HCT116 (cell line): ENCODE results near the gene RGS6. TPM values are rescaled to one million over a fixed set of nuclear protein-coding genes. Genes with fewer than 3 reads are reported as not detected.

Experiments
- ATAC-seq: fragments of 200-7000 bp; cut with Tn5 transposase; 2 replicates; pipeline ENCODE4 v1.9.1; 2020; ENCODE audit warnings: mild to moderate bottlenecking, moderate library complexity
- BruUV-seq: library from RNA; stranded (reverse); fragments of 400-500 nt; replicated peaks from 2 replicates; lab custom pipeline; 2021; lab: Mats Ljungman, UMichigan
- CTCF ChIA-PET: fragments of 300-600 bp; sonication (Branson Sonifier 250); formaldehyde crosslinking; loops from one replicate; lab custom pipeline; 2021; ENCODE audit warnings: antibody characterized with exemption; lab: Charles Lee
- POLR2A ChIA-PET: fragments of 300-600, 350-600 bp; sonication (Branson Sonifier 250); formaldehyde crosslinking; loops from one replicate; lab custom pipeline; 2021; ENCODE audit warnings: antibody characterized with exemption; lab: Charles Lee
- RAD21 ChIA-PET, 2 experiments: fragments of 300-600 bp; sonication (Branson Sonifier 250); formaldehyde crosslinking; loops; one replicate each; lab custom pipeline; 2023; ENCODE audit warnings: low total read pairs in 2 of 2; ENCODE audit not compliant: uncharacterized antibody in 2 of 2, unreplicated experiment in 2 of 2, low non-redundant PET in 1 of 2; lab: Charles Lee
- DNase-seq: peaks from one replicate; pipeline ENCODE4 v3.0.0-alpha.2; 2010; ENCODE audit warnings: low read depth, low spot score
- H2AFZ ChIP-seq: fragments of 200-600 bp; shearing (Covaris generic), sonication (generic); 2 replicates; pipeline ENCODE4 v1.6.1; 2017; ENCODE audit warnings: low read depth, mixed run types, mixed read lengths, antibody characterized with exemption, low read length; ENCODE audit not compliant: poor library complexity, severe bottlenecking
- H3K27ac ChIP-seq: 2 replicates; pipeline ENCODE4 v1.5.1; 2012; ENCODE audit warnings: low read depth, low read length
- H3K27me3 ChIP-seq: fragments of 200-600 bp; sonication (generic); 2 replicates; pipeline ENCODE4 v1.6.1; 2016; ENCODE audit warnings: mixed run types, low read length, mixed read lengths; ENCODE audit not compliant: insufficient read depth
- H3K36me3 ChIP-seq, 2 experiments: fragments of 200-500 bp in 1 of 2; fragments of 200-600 bp in 1 of 2; sonication (Bioruptor generic) in 1 of 2; sonication (generic) in 1 of 2; 2 replicates each; pipeline versions ENCODE4 v1.5.1 to v1.6.1; 2014 to 2016; ENCODE audit warnings: low read length in 2 of 2, inconsistent platforms in 1 of 2, mixed read lengths in 1 of 2, mixed run types in 1 of 2; ENCODE audit not compliant: insufficient read depth in 2 of 2, control insufficient read depth in 1 of 2
- H3K4me1 ChIP-seq, 2 experiments: fragments of 200-600 bp in 1 of 2; sonication (generic) in 1 of 2; 2 replicates each; pipeline versions ENCODE4 v1.5.1 to v1.6.1; 2012 to 2017; ENCODE audit warnings: low read length in 2 of 2, inconsistent platforms in 1 of 2, mild to moderate bottlenecking in 1 of 2, mixed read lengths in 1 of 2, mixed run types in 1 of 2, moderate library complexity in 1 of 2; ENCODE audit not compliant: insufficient read depth in 2 of 2, control insufficient read depth in 1 of 2
- H3K4me2 ChIP-seq: fragments of 200-600 bp; sonication (generic); 2 replicates; pipeline ENCODE4 v1.6.1; 2017; ENCODE audit warnings: mixed run types, low read length, mixed read lengths
- H3K4me3 ChIP-seq, 2 experiments: fragments of 200-600 bp in 1 of 2; sonication (generic) in 1 of 2; replicated peaks in 1 of 2; 2 replicates each; pipeline ENCODE4 v1.5.1; 2011 to 2016; ENCODE audit warnings: low read length in 2 of 2, control low read depth in 1 of 2, low read depth in 1 of 2, mild to moderate bottlenecking in 1 of 2, mixed read lengths in 1 of 2, mixed run types in 1 of 2
- H3K79me2 ChIP-seq: fragments of 200-600 bp; sonication (generic); 2 replicates; pipeline ENCODE4 v1.6.1; 2017; ENCODE audit warnings: mild to moderate bottlenecking, mixed run types, low read length, moderate library complexity, mixed read lengths; ENCODE audit not compliant: insufficient read depth
- H3K9ac ChIP-seq: fragments of 200-600 bp; sonication (generic); 2 replicates; pipeline ENCODE4 v1.6.1; 2016; ENCODE audit warnings: low read length, mixed read lengths
- H3K9me2 ChIP-seq: fragments of 200-600 bp; sonication (generic), shearing (Covaris generic); 2 replicates; pipeline ENCODE4 v1.6.1; 2017; ENCODE audit warnings: mixed run types, mild to moderate bottlenecking, moderate library complexity; ENCODE audit not compliant: insufficient read depth
- H3K9me3 ChIP-seq, 2 experiments: fragments of 200-500 bp in 1 of 2; fragments of 200-600 bp in 1 of 2; sonication (Bioruptor generic) in 1 of 2; sonication (generic) in 1 of 2; 2 replicates each; pipeline ENCODE4 v1.6.1; 2014 to 2017; ENCODE audit warnings: low read length in 2 of 2, mixed read lengths in 2 of 2, inconsistent platforms in 1 of 2, low read depth in 1 of 2, mild to moderate bottlenecking in 1 of 2, mixed run types in 1 of 2, moderate library complexity in 1 of 2; ENCODE audit not compliant: control insufficient read depth in 1 of 2, insufficient read depth in 1 of 2
- H4K20me1 ChIP-seq: fragments of 200-600 bp; sonication (generic), shearing (Covaris generic); 2 replicates; pipeline ENCODE4 v1.6.1; 2017; ENCODE audit warnings: mixed run types, mild to moderate bottlenecking, moderate library complexity; ENCODE audit not compliant: insufficient read depth
- CBX3 ChIP-seq: IDR thresholded peaks from 2 replicates; pipeline ENCODE4 v1.6.1; 2012; ENCODE audit warnings: low read depth
- CEBPB ChIP-seq: IDR thresholded peaks from 2 replicates; pipeline ENCODE4 v1.6.1; 2012; ENCODE audit warnings: low read depth
- EGR1 ChIP-seq: IDR thresholded peaks from 2 replicates; pipeline ENCODE4 v1.6.1; 2012; ENCODE audit warnings: low read depth
- ELF1 ChIP-seq: IDR thresholded peaks from 2 replicates; pipeline ENCODE4 v1.6.1; 2012; ENCODE audit warnings: low read depth, borderline replicate concordance
- EZH2 ChIP-seq: fragments of 200-600 bp; sonication (generic); IDR thresholded peaks from 2 replicates; pipeline ENCODE4 v1.6.1; 2017; ENCODE audit warnings: antibody characterized with exemption, mixed run types
- FOSL1 ChIP-seq: IDR thresholded peaks from 2 replicates; pipeline ENCODE4 v1.6.1; 2012; ENCODE audit warnings: low read depth
- SIN3A ChIP-seq: IDR thresholded peaks from 2 replicates; pipeline ENCODE4 v1.6.1; 2012; ENCODE audit warnings: low read depth
- SP1 ChIP-seq: IDR thresholded peaks from 2 replicates; pipeline ENCODE4 v1.6.1; 2012; ENCODE audit warnings: low read depth
- YY1 ChIP-seq: IDR thresholded peaks from 2 replicates; pipeline ENCODE4 v1.6.1; 2011; ENCODE audit warnings: low read length, low read depth, moderate library complexity, mild to moderate bottlenecking; ENCODE audit not compliant: insufficient replicate concordance; ENCODE audit errors: extremely low read depth
- ZFX ChIP-seq: fragments of 450-650 bp; IDR thresholded peaks from 2 replicates; pipeline ENCODE4 v1.6.1; 2017
- ZNF274 ChIP-seq: fragments of 200-500 bp; sonication (Bioruptor generic); IDR thresholded peaks from 2 replicates; pipeline ENCODE4 v1.6.1; 2014; ENCODE audit warnings: mild to moderate bottlenecking, low read depth, low read length, inconsistent platforms
- intact Hi-C: fragments of 100-400 bp; cut with micrococcal nuclease; formaldehyde crosslinking; loops from 2 replicates; pipeline ENCODE4 v1.10.0; 2022
- total RNA-seq: library from RNA; stranded (reverse); gene quantifications from one replicate; pipeline ENCODE4 v1.2.1, GENCODE V29; 2021; ENCODE audit not compliant: unreplicated experiment
- TF ChIP-seq, protein P1 (sequence below), 3 experiments: fragments of 200-600 bp in 1 of 3; sonication (generic) in 1 of 3; IDR thresholded peaks in 2 of 3; conservative IDR thresholded peaks in 1 of 3; 2 replicates each; pipeline ENCODE4 v1.5.1; 2012 to 2017; ENCODE audit warnings: low read depth in 2 of 3, low read length in 2 of 3, antibody characterized with exemption in 1 of 3, borderline replicate concordance in 1 of 3, control low read depth in 1 of 3, mild to moderate bottlenecking in 1 of 3, mixed read lengths in 1 of 3, mixed run types in 1 of 3, moderate library complexity in 1 of 3; ENCODE audit not compliant: insufficient read depth in 1 of 3
- TF ChIP-seq, protein P2 (sequence below): IDR thresholded peaks from 2 replicates; pipeline ENCODE4 v1.6.1; 2012

The RGS6 gene
- total RNA-seq, 1 experiment from 2014 or later: 4.7 TPM

DNA sequence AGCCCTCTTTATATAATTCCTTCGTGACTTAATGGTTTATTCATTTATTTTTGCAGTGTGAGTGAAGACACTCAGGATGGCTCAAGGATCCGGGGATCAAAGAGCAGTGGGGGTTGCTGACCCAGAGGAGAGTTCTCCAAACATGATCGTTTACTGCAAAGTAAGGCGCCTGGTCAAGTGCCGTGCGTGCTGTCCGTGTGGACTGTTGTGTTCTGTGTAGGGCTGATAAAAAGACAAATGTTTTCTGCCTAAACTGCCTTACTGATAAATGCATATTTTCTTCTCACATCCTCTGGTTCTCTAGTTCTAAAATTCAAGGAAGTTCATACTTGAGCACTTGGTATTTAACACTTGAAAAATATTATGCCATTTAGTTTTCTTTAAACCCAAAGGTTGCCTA lies 32.5 kb downstream of the RGS6 start:
- POLR2A ChIA-PET: no interaction called here
- no peak for TF ChIP-seq CBX3
- TF ChIP-seq, protein P1, sequence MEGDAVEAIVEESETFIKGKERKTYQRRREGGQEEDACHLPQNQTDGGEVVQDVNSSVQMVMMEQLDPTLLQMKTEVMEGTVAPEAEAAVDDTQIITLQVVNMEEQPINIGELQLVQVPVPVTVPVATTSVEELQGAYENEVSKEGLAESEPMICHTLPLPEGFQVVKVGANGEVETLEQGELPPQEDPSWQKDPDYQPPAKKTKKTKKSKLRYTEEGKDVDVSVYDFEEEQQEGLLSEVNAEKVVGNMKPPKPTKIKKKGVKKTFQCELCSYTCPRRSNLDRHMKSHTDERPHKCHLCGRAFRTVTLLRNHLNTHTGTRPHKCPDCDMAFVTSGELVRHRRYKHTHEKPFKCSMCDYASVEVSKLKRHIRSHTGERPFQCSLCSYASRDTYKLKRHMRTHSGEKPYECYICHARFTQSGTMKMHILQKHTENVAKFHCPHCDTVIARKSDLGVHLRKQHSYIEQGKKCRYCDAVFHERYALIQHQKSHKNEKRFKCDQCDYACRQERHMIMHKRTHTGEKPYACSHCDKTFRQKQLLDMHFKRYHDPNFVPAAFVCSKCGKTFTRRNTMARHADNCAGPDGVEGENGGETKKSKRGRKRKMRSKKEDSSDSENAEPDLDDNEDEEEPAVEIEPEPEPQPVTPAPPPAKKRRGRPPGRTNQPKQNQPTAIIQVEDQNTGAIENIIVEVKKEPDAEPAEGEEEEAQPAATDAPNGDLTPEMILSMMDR (IDR thresholded peaks at IDR 0.05 in 2 of 3, conservative IDR thresholded peaks at IDR 0.05 in 1 of 3; ENCODE audit: borderline replicate concordance in 1 of 3, insufficient read depth in 1 of 3, low read depth in 2 of 3, low read length in 2 of 3): no peak
- TF ChIP-seq ELF1: no peak
- TF ChIP-seq FOSL1: no peak
- no peak for TF ChIP-seq ZFX
- TF ChIP-seq YY1: no peak
- TF ChIP-seq ZNF274: no peak
- TF ChIP-seq SIN3A: no peak
- H2AFZ ChIP-seq: no peak overlapping the region

GRCh38 chr14:71966528-71966927 lies 34.3 kb downstream of the RGS6 start:
- Histone ChIP-seq H3K9me3 (no peaks in the 10 kb centered on the region), H3K36me3 (no peaks in the 10 kb centered on the region), H3K27me3 (no peaks in the 10 kb centered on the region), H3K27ac (no peak overlapping the region), H3K79me2 (no peaks in the 10 kb centered on the region), H3K4me3 (no peak overlapping the region), H3K4me2 (no peak overlapping the region), H3K4me1 (no peaks in the 10 kb centered on the region), H2AFZ (no peak overlapping the region), H3K9me2 (no peaks in the 10 kb centered on the region), H4K20me1 (no peaks in the 10 kb centered on the region), H3K9ac (no peak overlapping the region)
- ChIA-PET CTCF (no interaction called here), RAD21 (no interaction called here)
- DNase-seq: no peak
- no TSS peak for BruUV-seq
- intact Hi-C loops: no loop called here
- TF ChIP-seq EGR1 (no peak), CBX3 (no peak), EZH2 (no peak), SP1 (no peak), YY1 (no peak), CEBPB (no peak)
- TF ChIP-seq, protein P2, sequence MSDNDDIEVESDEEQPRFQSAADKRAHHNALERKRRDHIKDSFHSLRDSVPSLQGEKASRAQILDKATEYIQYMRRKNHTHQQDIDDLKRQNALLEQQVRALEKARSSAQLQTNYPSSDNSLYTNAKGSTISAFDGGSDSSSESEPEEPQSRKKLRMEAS: no peak
- TF ChIP-seq, all 23 proteins: peak for 0
- POLR2A ChIA-PET: no interaction called here
- no peak for ATAC-seq

More for the DNA sequence above, 32.5 kb downstream of the RGS6 start:
- RAD21 ChIA-PET: no interaction called here
- Histone ChIP-seq H4K20me1 (no peaks in the 10 kb centered on the region), H3K9me2 (no peaks in the 10 kb centered on the region), H3K4me2 (no peak overlapping the region), H3K27me3 (no peaks in the 10 kb centered on the region), H3K79me2 (no peaks in the 10 kb centered on the region), H3K36me3 (no peaks in the 10 kb centered on the region), H3K27ac (no peak overlapping the region), H3K9ac (no peak overlapping the region), H3K4me3 (no peak overlapping the region), H3K9me3 (no peaks in the 10 kb centered on the region), H3K4me1 (no peaks in the 10 kb centered on the region)
- BruUV-seq: no TSS peak
- intact Hi-C loops: no loop called here
- no peak for ATAC-seq
- CTCF ChIA-PET: no interaction called here
- no peak for DNase-seq
